ENCODE data around the gene TPCN2.

GRCh38 chr11:69154211-69154913 lies 105.6 kb downstream of the TPCN2 start:
- TF ChIP-seq, protein P1, sequence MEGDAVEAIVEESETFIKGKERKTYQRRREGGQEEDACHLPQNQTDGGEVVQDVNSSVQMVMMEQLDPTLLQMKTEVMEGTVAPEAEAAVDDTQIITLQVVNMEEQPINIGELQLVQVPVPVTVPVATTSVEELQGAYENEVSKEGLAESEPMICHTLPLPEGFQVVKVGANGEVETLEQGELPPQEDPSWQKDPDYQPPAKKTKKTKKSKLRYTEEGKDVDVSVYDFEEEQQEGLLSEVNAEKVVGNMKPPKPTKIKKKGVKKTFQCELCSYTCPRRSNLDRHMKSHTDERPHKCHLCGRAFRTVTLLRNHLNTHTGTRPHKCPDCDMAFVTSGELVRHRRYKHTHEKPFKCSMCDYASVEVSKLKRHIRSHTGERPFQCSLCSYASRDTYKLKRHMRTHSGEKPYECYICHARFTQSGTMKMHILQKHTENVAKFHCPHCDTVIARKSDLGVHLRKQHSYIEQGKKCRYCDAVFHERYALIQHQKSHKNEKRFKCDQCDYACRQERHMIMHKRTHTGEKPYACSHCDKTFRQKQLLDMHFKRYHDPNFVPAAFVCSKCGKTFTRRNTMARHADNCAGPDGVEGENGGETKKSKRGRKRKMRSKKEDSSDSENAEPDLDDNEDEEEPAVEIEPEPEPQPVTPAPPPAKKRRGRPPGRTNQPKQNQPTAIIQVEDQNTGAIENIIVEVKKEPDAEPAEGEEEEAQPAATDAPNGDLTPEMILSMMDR (IDR thresholded peaks at IDR 0.05), result no peak
- no peak for TF ChIP-seq POLR2A (IDR thresholded peaks at IDR 0.05)

Measured in heart left ventricle (tissue), 13 donors.